DND-41 (cell line): ENCODE data around the gene FLRT3.

Experiments
- CTCF ChIP-seq: IDR thresholded peaks from 2 replicates; pipeline ENCODE4 v1.5.1; 2012; ENCODE audit warnings: borderline replicate concordance, low read length, moderate library complexity, mild to moderate bottlenecking; ENCODE audit not compliant: poor library complexity, severe bottlenecking; ENCODE audit errors: extremely low read depth
- EZH2 ChIP-seq: IDR thresholded peaks from 3 replicates; pipeline ENCODE4 v1.6.1; 2012; ENCODE audit warnings: borderline replicate concordance, low read depth, mild to moderate bottlenecking, moderate library complexity, low read length, inconsistent platforms; ENCODE audit not compliant: severe bottlenecking

GRCh38 chr20:14291502-14291901, 45.9 kb downstream of the FLRT3 start:
- no peak for TF ChIP-seq EZH2
- no peak for TF ChIP-seq CTCF
